ENCODE measurements around the gene STAM2.
"Not testable (repeated sequence)": the region's sequence is repeated elsewhere in the genome, so short reads cannot be mapped to it uniquely, and the experiment has no call there.

STAM2 gene

GRCh38 chr2:152103271-152103670, 72.3 kb downstream of the STAM2 start:
- DNase-seq, result no peak

DNA sequence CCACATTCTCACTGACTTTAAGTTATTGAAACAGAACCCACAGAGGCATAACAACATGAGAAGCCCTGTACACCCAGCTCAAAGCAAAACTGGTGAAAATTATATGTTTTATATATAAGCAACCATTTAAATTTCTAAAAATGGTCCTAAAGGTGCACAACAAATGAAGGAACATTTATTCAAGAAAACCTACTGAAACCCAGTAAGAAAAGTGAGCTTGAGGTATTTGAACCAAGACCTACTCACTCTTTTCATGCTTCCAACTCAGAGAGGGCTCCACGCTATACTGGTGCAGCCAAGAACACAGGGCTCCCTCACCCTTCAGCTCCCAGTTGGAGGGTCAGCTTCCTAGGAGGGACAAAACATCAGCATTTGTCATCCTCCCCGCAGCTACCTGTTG, 74.6 kb downstream of the STAM2 start:
- no peak for DNase-seq

DNA sequence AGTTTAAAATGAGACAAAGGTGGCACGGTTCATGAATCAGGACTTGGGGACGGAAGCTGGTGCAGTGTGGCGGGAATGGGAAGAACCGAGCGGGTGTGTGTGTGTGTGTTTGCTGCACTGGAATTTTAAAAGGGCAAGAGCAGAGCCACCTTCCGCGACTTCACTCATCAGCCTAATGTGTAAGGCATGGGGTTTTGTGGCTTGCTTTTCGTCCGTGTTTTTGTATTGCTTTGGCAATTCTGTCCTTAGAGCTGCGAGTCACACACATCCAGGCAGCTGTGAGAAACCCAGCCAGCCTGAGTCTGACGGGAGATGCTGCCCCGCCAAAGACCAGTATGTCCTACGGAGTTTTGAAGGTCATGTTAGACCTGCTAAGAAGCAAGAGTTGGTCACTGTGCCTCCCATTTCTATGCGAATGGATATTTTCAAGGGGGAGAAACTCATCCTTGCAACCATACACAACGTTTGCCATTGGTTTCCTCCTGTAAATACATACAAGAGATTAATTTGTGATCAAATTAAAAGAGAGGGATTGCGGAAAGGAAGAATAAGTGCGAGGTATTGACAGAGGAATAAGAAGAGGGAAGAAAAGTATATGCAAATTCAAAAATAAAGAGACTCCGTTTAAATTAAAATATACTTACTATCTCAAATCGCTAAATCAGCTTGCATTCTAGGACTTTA, 76.1 kb downstream of the STAM2 start:
- peak; percentile 15 for DNase-seq

DNA sequence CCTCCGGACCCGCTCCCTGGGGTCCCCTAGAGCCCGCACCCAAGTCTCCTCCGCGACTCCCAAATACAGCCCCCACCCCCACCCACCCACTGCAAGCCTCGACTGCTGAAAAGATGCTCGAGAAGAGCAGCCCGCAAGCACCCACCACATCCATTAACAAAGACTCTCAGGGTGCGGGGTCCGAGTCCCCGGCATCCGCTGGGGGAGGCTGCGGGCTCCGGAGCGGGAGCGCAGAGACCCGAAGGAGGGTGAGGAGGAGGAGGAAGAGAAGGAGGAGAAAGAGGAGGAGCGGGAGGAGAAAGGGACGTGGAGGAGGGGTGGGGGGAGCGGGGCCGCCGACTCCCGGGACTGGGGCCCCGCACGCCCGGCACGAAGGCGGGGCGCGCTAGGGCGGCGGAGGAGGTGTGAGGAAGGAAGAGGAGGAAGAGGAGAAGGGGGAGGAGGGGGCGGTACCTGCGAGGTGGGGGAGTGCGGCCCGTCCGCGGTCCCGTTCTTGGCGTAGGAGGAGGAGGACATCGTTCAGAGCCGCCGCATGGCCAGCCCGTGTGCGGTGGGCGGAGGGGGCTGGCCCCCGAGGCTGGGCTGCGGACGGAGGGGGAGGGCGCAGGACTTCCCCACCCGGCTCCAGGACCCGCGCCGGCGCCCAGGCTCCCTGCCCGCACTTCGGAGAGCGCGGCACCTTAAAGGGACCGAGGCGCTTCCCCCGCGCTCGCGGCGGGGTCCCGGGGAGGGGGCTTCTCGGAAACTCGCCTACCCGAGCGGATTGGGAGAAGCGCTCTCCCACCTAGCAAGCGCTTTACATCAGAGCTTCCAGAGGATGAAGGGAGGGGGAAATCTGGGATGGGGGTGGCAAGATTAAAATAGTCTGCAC, 76.8 kb downstream of the STAM2 start, which contains the start of gene CACNB4:
CACNB4 (minus strand) TSS at position 549 of the 871 bp plus-strand sequence.
- DNase-seq, result peak; percentile 61

DNA sequence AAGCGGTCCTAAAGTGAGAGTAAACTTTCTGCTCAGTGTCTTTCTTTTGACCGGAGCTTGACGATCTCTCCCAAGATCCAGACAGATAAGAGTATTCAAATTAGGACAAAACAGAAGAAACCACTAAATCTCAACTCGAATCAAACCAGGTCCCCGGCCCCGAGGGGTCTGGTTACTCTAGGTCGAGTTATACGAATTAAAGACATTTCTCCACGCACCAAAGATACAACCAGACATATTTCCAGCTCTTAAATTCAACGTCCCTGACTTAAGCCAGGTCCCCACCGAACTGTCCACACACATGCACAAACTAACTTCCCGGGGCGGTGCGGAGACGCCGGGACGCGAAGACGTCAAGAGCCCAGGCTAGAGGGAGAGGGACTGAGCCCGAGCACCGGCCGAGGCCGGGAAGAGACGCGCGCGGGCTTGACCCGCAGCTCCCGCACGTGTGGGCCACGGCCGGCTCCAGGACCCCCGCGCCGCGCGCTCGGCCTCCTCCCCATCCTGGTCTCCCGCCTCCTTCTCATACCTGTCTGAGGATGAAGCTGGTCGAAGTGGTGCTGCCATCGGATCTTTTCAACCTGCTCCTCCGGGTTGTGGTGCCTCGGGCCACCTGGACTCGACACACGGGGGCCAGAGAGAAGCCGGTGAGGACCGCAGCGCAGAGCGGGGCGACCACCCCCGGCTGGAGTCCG, 77.6 kb downstream of the STAM2 start:
- DNase-seq, result no peak

GRCh38 chr2:152097290-152097800, 78.2 kb downstream of the STAM2 start:
- no peak for DNase-seq

DNA sequence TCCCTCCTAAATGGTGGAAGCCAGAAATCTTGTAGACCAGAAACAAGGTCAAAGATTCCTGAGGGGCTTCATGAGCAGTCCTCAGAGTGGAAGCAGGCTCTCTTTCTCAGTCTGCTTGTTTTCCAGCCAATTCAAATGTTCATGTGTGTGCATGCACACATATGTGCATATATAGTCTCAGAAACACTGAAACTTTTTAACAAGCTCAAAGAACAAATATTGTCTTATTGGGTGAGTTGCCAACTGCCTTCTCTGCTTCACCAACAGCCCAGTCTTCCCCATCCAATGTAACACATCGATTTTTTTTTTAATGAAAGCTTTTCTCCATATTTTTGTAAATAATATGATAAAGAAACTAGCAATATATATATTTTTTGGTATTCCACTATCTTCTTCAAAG, 80.4 kb downstream of the STAM2 start:
- no peak for DNase-seq

GRCh38 chr2:152094014-152094413, 81.5 kb downstream of the STAM2 start:
- DNase-seq, result no peak

GRCh38 chr2:152093464-152093863, 82.1 kb downstream of the STAM2 start:
- DNase-seq, result no peak

DNA sequence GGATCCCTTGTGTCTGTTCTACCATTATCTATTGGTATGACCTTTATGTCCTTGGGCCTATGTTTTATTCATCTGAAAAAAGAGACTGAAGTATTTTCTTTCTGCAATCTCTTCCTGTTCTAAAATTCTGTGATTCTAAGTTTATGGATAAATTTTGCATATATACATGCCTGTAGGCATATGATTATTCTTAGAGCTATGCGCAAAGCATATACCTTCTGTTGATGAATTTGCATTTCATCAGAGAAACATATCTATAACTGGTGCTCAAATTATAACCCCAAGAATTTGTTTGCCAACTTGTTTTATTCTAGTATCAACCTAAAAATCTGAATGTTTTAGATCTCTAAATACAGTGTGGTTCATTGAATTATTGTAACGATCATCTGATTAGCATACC, 83.5 kb downstream of the STAM2 start:
- no peak for DNase-seq

DNA sequence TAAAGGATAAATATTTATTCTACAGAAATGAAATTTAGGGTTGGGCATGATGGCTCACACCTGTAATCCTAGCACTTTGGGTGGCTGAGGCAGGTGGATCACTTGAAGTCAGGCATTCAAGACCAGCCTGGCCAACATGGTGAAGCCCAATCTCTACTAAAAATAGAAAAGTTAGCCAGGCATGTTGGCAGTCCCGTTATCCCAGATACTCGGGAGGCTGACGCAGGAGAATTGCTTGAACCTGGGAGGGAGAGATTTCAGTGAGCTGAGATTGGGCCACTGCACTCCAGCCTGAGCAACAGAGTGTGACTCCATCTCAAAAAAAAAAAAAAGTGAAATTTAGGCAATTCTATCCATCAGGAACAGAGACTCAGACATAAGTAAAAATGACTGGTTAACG, 84.8 kb downstream of the STAM2 start:
- not testable (repeated sequence) for DNase-seq

GRCh38 chr2:152089238-152089637, 86.3 kb downstream of the STAM2 start:
- peak; percentile 81 for DNase-seq

DNA sequence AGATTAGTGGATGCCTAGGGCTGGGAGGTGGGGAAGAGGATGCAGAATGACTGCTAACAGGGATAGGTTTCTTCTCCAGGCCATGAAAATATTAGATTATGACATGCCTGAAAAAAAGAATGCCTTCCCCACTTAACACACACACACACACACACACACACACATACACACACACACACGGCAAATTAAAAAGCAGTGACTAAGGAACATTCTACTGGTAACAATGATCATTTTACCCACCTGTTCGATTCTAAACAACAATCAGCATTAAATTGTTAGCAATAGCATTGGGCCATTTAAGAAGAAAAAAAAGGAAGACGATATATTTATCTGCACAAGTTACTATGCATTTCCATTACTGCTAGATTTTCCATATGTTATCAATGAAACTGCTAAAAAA, 87.6 kb downstream of the STAM2 start:
- no peak for DNase-seq

DNA sequence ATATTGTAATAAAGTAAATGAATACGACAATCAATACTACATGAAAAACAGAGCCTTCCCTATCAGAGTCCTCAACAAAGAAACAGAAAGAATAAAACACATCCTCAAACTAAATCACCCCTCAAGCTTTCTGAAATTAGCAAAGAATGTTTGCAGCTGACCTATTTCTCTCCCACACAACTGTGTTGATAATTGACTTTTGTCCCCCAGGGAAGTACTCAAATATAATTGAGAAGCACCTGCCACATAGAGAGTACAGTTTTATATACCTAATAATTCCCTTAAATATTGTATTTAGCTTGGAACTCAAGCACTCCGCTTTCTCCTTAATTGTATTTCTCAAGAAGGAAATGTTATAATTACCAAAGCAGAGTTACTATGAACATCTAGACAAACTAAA, 89.3 kb downstream of the STAM2 start:
- DNase-seq, result no peak

DNA sequence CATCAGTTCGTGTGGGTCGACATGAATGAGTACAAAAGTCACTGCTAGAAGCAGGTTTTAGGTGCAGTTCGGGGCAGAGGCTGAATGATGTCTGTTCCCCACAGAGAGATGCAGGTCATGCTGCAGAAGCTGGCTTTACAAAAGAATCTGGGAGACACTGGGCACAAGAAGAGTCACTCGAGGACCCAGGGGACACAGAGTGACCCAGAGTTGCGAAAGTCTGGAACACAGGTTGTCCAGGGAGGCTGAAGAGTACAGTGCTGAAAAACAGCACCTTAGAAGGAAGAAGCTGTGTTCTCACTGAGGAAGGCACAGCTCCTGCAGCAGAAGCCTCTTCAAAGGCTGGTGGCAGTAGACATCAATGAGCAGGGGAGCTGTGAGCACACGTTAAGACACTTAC, 91.5 kb downstream of the STAM2 start:
- DNase-seq, result no peak

DNA sequence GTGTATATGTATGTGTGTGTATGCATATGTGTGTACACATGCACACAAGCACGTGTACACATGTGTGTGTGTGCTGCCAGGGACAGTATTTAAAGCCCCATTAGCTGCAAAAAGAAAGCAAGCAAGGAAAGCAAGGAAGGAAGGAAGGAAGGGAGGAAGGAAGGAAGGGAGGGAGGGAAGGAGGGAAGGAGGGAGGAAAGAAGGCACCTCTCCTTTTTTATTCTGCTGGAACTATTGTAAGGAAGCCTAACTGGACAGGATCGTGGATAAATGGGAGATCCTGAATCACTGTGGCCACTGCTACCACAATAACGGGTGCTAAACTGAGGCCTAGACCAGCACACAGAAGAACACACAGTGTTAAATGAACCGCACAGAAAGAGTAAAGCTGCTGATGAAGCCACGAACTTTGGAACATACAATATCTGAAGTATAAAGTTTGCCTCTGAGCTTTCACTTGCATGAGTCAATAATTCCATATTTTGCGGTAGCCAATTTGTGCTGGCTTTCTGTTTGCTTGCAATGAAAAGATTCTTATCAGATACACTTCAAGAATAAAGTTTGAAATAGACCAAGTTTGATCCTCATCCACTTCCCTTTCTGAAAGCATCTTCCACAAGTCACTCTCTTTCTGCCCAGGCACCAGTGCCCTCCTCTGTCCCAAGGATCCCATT, 92.2 kb downstream of the STAM2 start:
- no peak for DNase-seq

DNA sequence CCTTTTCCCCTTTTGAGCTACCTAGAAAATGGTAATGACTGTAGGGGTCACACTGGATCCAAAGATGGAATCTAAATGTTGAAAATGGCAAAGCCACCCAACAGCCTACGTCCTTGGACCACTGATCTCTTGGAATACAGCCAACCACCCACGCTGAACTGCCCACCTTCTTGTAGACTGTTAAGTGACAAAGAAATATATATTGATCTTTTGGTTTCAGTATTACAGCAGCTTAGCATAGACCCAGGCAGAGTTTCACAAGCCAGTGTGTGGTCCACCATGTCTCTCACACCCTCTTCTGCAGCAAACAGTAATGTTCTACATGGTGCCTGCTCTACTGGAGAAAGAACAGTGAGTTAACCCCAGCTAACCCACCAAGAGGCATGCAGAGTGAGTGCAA, 96.9 kb downstream of the STAM2 start:
- no peak for DNase-seq

DNA sequence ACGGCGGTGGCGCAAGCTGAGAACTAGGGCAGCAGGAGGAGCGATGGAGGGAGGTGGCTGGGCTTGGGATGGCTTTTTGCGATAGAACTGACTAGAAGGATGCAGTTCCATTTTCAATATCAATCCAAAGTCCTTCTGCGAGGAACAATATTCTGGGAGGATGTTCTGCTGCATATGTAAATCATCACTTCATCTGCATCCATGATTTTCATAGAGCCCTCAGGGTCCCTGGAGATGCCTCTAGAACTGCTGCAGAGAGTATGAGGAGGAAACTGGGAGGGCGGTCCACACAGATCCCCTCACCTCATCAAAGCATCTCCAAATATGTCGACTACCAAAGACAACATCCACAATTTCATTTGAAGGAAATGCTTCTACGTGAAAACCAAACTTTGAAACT, 97.5 kb downstream of the STAM2 start:
- no peak for DNase-seq

GRCh38 chr2:152075461-152076050, 100.0 kb downstream of the STAM2 start:
- no peak for DNase-seq

DNA sequence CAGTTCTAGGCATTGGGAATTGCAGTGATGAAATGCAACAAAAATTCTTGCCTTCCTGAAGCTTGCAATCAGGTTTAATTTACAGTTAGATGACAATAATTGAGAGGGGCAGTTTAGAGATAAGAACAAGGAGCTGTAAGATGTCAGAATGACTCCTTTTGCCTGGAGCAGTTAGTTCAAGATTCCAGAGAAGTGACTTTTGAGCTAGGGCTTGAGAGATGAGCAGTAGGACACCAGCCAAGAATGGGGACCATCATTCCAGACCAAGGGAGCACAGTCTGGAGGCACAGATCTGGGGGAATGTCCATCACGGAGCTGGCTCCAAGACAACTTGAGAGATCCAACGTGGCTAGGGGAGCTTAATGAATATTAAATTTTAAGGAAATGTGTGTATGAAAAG, 103.6 kb downstream of the STAM2 start:
- DNase-seq, result no peak

- no peak for DNase-seq
These were observed 104.0 kb downstream of the STAM2 start for GRCh38 chr2:152071518-152071917.

DNA sequence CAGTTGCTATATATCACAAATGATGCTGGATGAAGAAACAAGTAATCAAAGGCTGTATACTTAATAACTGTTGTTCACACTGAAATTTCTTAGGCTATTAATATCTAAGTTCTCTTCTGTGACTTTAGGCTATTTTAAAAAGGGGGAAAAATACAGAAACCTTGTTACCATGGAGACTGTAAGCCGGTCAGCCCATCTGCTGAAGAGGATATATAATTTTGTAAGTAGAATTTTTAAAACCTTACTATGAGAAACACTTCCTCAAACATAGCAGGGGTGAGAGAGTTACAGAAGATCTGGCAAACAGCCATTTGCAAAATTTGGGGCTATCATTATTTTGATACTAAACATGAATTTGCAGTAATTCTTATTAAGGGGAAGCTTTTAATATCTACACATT, 104.5 kb downstream of the STAM2 start:
- DNase-seq, result no peak

DNA sequence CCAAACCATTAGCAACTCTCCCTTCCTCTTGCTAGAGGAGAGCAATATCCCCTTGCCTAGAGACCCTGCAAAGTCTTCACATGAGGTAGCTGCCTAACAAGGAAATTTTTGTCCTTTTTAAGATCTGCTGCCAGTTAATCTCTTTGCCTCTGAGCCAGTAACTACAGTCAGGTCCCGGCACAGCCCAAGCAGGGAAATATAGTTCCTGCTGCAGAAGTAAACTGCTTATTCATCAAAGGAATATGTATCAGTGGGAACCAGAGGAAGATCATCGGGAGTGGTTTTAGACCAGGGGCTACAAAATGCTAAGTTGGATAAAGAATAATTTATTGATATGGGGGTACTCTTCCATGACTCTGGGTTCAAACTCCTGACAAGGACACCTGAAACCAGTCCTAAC, 107.3 kb downstream of the STAM2 start:
- no peak for DNase-seq

All from GDM1 (cell line).